Tibial artery (tissue), 4 donors: ENCODE results near the gene RINT1.
A peak's percentile ranks its signal among the peaks of the same experiment; 100 is the strongest.

Experiments
- DNase-seq, 2 donors: peaks; one replicate each; pipeline ENCODE4 v3.0.0-alpha.2; 2019
- H3K27ac ChIP-seq, 2 donors: fragments of 200-600 bp; sonication (generic) in 1 of 2; 1 replicate in 1 of 2; 2 replicates in 1 of 2; pipeline ENCODE4 v1.5.1; 2018 to 2019; ENCODE audit warnings: mild to moderate bottlenecking in 1 of 2
- H3K27me3 ChIP-seq, 2 donors: fragments of 200-600 bp; sonication (generic) in 1 of 2; one replicate each; pipeline versions ENCODE4 v1.5.1 to v1.6.0; 2016 to 2019
- H3K36me3 ChIP-seq, 3 donors: fragments of 200-600 bp; sonication (generic) in 2 of 3; one replicate each; pipeline ENCODE4 v1.5.1; 2016 to 2019; ENCODE audit warnings: mild to moderate bottlenecking in 2 of 3
- H3K4me1 ChIP-seq, 4 donors: fragments of 200-600 bp; sonication (generic) in 2 of 4; 1 replicate in 3 of 4; 2 replicates in 1 of 4; pipeline ENCODE4 v1.5.1; 2016 to 2019
- H3K4me3 ChIP-seq, 2 donors: fragments of 200-600 bp; sonication (generic) in 1 of 2; 1 replicate in 1 of 2; 2 replicates in 1 of 2; pipeline ENCODE4 v1.5.1; 2018 to 2019; ENCODE audit warnings: mild to moderate bottlenecking in 2 of 2
- H3K9me3 ChIP-seq, 3 donors: fragments of 200-600 bp; sonication (generic) in 1 of 3; one replicate each; pipeline ENCODE4 v1.5.1; 2016 to 2019
- intact Hi-C: fragments of 100-400 bp; cut with DNase I; formaldehyde crosslinking; loops from one replicate; pipeline ENCODE4 v1.15.0; 2023; ENCODE audit warnings: low total_unique reads
- TF ChIP-seq, protein P1 (sequence below), 2 experiments: fragments of 200-600 bp in 1 of 2; fragments of 450-650 bp in 1 of 2; IDR thresholded peaks; one replicate each; pipeline ENCODE4 v1.5.1; 2017 to 2019; ENCODE audit warnings: antibody characterized with exemption in 2 of 2, mild to moderate bottlenecking in 1 of 2, moderate library complexity in 1 of 2

RINT1 gene

DNA sequence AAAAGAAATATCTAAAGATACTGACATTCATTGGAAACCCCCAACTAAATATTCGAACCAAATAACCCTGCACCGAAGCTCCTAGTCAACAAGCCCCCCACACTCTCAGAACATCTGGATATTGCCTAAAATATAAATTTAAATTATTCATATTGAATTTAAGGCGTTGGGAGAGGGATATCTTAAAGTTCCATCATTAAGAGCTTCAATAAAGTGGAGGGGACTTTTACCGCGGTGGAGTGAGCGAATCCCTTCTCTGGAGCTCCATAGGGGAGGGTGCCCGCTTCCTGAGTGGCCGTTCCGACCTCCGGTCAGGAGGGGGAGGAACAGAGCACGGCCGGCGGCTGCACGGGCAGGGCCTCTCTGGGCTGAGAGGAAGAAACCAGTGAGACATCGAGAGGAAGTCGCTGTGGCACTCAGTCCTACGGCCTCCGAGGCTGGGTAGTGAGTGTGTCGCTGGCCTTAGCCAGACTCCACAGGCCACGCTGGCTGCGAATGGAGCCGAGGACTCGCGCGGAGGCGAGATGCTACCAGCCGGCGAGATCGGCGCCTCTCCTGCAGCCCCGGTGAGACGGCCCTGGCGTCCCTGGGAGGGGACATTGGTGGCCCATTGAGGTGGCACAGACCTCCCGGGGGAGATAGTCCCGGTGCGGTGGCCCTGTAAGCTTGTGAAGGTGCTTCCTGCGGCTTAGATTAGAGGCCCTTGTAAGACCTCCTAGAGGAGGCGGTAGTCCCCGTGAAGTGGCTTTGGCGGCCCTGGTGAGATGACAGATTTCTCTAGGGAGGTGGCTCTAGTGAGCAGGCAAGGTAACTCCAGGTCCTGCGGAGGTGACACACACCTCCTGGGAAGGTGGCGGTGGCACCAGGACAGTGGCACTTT, at the start of gene RINT1:
Gene RINT1 (plus strand): TSS at position 410 of the 880 bp plus-strand sequence. CDS start 115 bp downstream, at position 525.
- TF ChIP-seq, protein P1, sequence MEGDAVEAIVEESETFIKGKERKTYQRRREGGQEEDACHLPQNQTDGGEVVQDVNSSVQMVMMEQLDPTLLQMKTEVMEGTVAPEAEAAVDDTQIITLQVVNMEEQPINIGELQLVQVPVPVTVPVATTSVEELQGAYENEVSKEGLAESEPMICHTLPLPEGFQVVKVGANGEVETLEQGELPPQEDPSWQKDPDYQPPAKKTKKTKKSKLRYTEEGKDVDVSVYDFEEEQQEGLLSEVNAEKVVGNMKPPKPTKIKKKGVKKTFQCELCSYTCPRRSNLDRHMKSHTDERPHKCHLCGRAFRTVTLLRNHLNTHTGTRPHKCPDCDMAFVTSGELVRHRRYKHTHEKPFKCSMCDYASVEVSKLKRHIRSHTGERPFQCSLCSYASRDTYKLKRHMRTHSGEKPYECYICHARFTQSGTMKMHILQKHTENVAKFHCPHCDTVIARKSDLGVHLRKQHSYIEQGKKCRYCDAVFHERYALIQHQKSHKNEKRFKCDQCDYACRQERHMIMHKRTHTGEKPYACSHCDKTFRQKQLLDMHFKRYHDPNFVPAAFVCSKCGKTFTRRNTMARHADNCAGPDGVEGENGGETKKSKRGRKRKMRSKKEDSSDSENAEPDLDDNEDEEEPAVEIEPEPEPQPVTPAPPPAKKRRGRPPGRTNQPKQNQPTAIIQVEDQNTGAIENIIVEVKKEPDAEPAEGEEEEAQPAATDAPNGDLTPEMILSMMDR (IDR thresholded peaks at IDR 0.05): peak; percentile 47 to 72
- H3K9me3 ChIP-seq: no peaks in the 10 kb centered on the region
- H3K27me3 ChIP-seq: no peaks in the 10 kb centered on the region
- H3K4me1 ChIP-seq: peaks cover 0 to 22% (median 16%) of the 10 kb centered on the region in 4 donors
- H3K4me3 ChIP-seq: peak within 1 kb of the TSS; percentile 91 to 98
- DNase-seq: peak; percentile 89 to 94
- peak within 1 kb of the TSS; percentile 88 to 90 for H3K27ac ChIP-seq
- peaks cover 0 to 5% (median 2%) of the 10 kb centered on the region in 3 donors for H3K36me3 ChIP-seq
- intact Hi-C loops: no loop called here

DNA sequence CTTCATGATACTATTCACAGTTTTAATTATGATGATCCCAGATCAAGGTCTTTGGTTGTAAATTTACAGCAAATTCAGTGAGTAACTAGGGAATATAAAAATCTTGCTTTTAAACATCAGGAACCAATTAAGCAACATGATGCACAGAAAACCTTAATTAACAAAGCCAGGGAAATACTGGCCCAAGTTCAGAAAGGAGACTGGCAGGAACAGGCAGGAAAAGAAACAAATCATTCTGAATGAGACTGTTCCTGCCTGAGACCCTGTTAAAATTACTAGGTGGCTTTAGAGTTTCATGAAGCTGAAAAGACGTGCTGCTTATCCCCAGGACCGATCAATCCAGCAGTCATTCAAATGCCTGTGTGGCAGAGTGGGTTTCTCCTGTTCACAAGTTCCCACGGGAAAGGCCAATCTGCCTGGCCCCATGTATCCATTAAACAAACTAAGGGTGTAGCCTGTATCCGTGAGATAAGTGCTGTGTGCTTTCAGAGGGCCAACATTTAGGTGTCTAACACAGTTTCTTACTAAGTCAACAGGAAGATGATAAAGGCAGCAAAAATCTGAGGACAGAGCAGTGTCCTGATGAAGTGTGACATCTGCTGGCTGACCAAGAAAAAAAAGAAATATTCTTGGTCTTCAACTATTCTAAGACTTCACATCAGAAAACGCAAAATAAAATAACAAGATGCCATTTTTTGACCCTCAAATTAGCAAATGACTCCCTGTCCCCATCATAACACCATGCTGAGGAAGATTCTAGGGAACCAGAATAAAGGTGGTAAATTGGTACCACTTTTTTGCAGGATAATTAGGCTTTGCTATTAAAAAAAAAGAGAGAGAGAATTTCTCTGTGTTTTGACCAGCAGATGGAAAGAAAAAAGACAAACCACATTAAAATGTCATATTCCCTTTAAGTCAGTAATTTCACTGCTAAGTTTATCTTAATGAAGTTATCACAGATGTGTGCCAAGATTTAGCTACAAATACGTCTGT, 44.1 kb upstream of the RINT1 start:
- no peak overlapping the region for H3K27ac ChIP-seq
- DNase-seq: peak in 1 of 2 donors; percentile 23
- intact Hi-C loops: no loop called here

DNA sequence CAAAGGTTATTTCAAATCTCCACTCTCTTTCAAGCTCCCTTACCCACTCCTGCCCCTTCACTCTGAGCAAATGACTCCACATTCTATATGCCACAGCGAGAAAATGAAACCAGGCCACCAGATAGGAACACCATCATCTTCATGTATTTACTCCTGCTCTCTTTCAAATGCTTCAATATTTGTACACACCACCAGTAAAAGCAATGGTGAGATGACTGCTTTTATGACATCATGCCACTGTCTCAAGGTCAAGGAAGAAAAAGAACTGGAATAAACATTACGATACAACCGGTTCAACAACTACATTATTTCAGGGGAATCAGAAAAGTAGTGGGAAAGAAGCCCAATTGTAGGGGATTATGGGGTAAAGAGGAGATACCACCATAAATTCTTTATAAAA, 42.6 kb upstream of the RINT1 start:
- TF ChIP-seq, protein P1 (IDR thresholded peaks at IDR 0.05): no peak
- Histone ChIP-seq H3K36me3 (peaks cover 4 to 22% (median 9%) of the 10 kb centered on the region in 3 donors), H3K4me1 (peaks cover 0 to 14% (median 2%) of the 10 kb centered on the region in 4 donors), H3K9me3 (no peaks in the 10 kb centered on the region), H3K27ac (no peak overlapping the region), H3K4me3 (no peak overlapping the region), H3K27me3 (no peaks in the 10 kb centered on the region)
- DNase-seq: no peak
- intact Hi-C loops: no loop called here

More for the DNA sequence above, 44.1 kb upstream of the RINT1 start:
- Histone ChIP-seq H3K4me1 (peaks cover 0 to 4% (median 0%) of the 10 kb centered on the region in 4 donors), H3K36me3 (peaks cover 4 to 22% (median 9%) of the 10 kb centered on the region in 3 donors), H3K4me3 (no peak overlapping the region), H3K27me3 (no peaks in the 10 kb centered on the region), H3K9me3 (no peaks in the 10 kb centered on the region)
- TF ChIP-seq, protein P1 (IDR thresholded peaks at IDR 0.05): peak in 1 of 2 experiments; percentile 12

DNA sequence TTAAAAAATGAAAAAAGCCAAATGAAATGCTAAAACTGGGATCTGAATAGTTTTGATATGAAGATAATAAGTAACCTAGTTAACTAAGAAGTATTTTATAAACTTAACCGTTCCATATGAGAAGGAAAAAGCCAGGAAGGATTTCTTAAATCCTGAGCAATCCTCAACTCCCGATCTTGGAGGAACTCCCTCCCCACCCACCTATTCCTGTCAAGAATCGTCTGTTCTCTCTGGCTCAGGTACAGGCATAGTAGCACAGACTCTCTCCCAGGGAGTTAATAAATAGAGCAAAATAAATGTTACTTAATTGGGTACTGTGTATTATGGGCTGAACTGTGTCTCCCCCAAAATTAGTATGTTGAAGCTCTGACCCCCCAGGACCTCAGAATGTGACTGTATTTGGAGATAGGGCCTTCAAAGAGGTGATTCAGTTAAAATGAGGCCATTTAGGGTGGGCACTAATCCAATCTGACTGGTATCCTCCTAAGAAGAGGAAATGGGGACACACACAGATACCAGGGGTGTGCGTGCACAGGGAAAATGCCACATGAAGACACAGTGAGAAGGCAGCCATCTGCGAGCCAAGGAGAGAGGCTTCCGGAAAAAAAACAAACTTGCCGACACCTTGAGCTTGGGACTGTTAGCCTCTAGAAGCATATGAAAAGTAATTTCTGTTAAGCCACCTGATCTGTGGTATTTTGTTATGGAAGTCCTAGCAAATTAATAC, 38.6 kb upstream of the RINT1 start:
- TF ChIP-seq, protein P1 (IDR thresholded peaks at IDR 0.05): no peak
- H3K27me3 ChIP-seq: no peaks in the 10 kb centered on the region
- no peaks in the 10 kb centered on the region for H3K9me3 ChIP-seq
- intact Hi-C loops: no loop called here
- H3K27ac ChIP-seq: peak overlapping the region in 1 of 2 donors; percentile 19
- no peak for DNase-seq
- H3K4me3 ChIP-seq: peak overlapping the region; percentile 18 to 35
- peaks cover 0 to 22% (median 0%) of the 10 kb centered on the region in 4 donors for H3K4me1 ChIP-seq
- no peaks in the 10 kb centered on the region for H3K36me3 ChIP-seq

DNA sequence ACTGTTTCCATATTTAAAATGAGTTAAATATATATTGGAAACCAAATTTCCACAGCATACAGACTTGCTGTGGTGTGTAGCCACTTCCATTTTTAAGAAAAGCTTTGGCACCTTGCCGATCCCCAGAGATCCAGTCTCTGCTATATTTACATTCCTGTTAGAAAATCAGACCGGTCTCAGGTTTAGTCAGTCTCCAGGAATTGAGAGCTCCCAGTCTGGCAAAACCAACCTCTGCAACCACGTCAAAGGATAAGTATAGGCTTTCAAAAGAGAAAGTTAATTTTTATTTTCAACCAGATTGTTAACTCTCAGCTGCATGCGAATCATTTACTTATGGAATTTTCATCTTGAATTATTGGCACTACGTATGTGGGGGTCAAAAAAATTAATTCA, 38.1 kb upstream of the RINT1 start:
- intact Hi-C loops: no loop called here
- peaks cover 0 to 3% (median 0%) of the 10 kb centered on the region in 3 donors for H3K36me3 ChIP-seq
- no peaks in the 10 kb centered on the region for H3K9me3 ChIP-seq
- no peak for DNase-seq
- H3K27ac ChIP-seq: peak overlapping the region in 1 of 2 donors; percentile 19
- peaks cover 0 to 22% (median 0%) of the 10 kb centered on the region in 4 donors for H3K4me1 ChIP-seq
- no peaks in the 10 kb centered on the region for H3K27me3 ChIP-seq
- TF ChIP-seq, protein P1 (IDR thresholded peaks at IDR 0.05): no peak
- peak overlapping the region; percentile 18 to 35 for H3K4me3 ChIP-seq
